ENCODE data around the gene KIAA1210. TPM values are rescaled to one million over a fixed set of nuclear protein-coding genes. Genes with fewer than 3 reads are reported as not detected.

Gene KIAA1210
- total and polyA plus RNA-seq, 2 of the 13 experiments (the other 11 are each of a cell fraction or from before 2014, with no cell fraction given): not detected

DNA sequence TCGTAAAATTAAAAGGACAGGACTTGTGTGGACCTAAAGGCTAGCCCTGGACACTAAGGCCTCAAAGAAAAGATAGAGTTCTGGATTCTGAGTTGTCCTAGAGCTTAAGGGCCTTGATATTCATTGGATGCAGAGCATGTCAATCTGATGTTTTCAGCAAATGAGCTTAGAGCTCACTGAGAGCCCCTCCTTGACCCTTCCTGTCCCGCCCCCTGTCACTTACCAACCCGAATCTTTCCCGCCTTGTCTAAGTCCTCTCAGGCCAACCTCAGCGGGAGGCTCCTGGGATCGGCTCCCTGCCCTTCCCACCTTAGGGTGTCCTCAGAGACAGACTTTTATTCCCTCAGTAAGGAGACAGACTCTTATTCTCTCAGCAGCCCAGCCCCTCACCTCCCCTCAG, 54.9 kb downstream of the KIAA1210 start, which contains the start of gene CT47C1 (continued):
- TF ChIP-seq, protein P1, sequence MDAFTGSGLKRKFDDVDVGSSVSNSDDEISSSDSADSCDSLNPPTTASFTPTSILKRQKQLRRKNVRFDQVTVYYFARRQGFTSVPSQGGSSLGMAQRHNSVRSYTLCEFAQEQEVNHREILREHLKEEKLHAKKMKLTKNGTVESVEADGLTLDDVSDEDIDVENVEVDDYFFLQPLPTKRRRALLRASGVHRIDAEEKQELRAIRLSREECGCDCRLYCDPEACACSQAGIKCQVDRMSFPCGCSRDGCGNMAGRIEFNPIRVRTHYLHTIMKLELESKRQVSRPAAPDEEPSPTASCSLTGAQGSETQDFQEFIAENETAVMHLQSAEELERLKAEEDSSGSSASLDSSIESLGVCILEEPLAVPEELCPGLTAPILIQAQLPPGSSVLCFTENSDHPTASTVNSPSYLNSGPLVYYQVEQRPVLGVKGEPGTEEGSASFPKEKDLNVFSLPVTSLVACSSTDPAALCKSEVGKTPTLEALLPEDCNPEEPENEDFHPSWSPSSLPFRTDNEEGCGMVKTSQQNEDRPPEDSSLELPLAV (CRISPR knock-in tag; conservative IDR thresholded peaks at IDR 0.05; ENCODE audit: low read depth): no peak
- TF ChIP-seq, protein P2, sequence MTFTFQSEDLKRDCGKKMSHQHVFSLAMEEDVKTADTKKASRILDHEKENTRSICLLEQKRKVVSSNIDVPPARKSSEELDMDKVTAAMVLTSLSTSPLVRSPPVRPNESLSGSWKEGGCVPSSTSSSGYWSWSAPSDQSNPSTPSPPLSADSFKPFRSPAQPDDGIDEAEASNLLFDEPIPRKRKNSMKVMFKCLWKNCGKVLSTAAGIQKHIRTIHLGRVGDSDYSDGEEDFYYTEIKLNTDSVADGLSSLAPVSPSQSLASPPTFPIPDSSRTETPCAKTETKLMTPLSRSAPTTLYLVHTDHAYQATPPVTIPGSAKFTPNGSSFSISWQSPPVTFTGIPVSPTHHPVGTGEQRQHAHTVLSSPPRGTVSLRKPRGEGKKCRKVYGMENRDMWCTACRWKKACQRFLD (CRISPR knock-in tag; IDR thresholded peaks at IDR 0.05; ENCODE audit: borderline replicate concordance): no peak
- TF ChIP-seq, protein P3, sequence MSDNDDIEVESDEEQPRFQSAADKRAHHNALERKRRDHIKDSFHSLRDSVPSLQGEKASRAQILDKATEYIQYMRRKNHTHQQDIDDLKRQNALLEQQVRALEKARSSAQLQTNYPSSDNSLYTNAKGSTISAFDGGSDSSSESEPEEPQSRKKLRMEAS (IDR thresholded peaks at IDR 0.05): no peak
- TF ChIP-seq, protein P4, sequence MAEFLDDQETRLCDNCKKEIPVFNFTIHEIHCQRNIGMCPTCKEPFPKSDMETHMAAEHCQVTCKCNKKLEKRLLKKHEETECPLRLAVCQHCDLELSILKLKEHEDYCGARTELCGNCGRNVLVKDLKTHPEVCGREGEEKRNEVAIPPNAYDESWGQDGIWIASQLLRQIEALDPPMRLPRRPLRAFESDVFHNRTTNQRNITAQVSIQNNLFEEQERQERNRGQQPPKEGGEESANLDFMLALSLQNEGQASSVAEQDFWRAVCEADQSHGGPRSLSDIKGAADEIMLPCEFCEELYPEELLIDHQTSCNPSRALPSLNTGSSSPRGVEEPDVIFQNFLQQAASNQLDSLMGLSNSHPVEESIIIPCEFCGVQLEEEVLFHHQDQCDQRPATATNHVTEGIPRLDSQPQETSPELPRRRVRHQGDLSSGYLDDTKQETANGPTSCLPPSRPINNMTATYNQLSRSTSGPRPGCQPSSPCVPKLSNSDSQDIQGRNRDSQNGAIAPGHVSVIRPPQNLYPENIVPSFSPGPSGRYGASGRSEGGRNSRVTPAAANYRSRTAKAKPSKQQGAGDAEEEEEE (CRISPR knock-in tag; IDR thresholded peaks at IDR 0.05; ENCODE audit: borderline replicate concordance): no peak
- TF ChIP-seq ZNF773 (CRISPR knock-in tag; IDR thresholded peaks at IDR 0.05; ENCODE audit: borderline replicate concordance): no peak
- TF ChIP-seq ZSCAN30 (CRISPR knock-in tag; IDR thresholded peaks at IDR 0.05): no peak
- TF ChIP-seq ETV6 (CRISPR knock-in tag; conservative IDR thresholded peaks at IDR 0.05): no peak
- TF ChIP-seq, protein P5, sequence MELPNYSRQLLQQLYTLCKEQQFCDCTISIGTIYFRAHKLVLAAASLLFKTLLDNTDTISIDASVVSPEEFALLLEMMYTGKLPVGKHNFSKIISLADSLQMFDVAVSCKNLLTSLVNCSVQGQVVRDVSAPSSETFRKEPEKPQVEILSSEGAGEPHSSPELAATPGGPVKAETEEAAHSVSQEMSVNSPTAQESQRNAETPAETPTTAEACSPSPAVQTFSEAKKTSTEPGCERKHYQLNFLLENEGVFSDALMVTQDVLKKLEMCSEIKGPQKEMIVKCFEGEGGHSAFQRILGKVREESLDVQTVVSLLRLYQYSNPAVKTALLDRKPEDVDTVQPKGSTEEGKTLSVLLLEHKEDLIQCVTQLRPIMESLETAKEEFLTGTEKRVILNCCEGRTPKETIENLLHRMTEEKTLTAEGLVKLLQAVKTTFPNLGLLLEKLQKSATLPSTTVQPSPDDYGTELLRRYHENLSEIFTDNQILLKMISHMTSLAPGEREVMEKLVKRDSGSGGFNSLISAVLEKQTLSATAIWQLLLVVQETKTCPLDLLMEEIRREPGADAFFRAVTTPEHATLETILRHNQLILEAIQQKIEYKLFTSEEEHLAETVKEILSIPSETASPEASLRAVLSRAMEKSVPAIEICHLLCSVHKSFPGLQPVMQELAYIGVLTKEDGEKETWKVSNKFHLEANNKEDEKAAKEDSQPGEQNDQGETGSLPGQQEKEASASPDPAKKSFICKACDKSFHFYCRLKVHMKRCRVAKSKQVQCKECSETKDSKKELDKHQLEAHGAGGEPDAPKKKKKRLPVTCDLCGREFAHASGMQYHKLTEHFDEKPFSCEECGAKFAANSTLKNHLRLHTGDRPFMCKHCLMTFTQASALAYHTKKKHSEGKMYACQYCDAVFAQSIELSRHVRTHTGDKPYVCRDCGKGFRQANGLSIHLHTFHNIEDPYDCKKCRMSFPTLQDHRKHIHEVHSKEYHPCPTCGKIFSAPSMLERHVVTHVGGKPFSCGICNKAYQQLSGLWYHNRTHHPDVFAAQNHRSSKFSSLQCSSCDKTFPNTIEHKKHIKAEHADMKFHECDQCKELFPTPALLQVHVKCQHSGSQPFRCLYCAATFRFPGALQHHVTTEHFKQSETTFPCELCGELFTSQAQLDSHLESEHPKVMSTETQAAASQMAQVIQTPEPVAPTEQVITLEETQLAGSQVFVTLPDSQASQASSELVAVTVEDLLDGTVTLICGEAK (IDR thresholded peaks at IDR 0.05): no peak
- TF ChIP-seq, protein P5 (CRISPR knock-in tag; IDR thresholded peaks at IDR 0.05): no peak
- TF ChIP-seq MAZ (IDR thresholded peaks at IDR 0.05; ENCODE audit: borderline replicate concordance, low read depth, low read length): no peak
- no peak for TF ChIP-seq MAZ (CRISPR knock-in tag; IDR thresholded peaks at IDR 0.05; ENCODE audit: low read depth)
- TF ChIP-seq, protein P6, sequence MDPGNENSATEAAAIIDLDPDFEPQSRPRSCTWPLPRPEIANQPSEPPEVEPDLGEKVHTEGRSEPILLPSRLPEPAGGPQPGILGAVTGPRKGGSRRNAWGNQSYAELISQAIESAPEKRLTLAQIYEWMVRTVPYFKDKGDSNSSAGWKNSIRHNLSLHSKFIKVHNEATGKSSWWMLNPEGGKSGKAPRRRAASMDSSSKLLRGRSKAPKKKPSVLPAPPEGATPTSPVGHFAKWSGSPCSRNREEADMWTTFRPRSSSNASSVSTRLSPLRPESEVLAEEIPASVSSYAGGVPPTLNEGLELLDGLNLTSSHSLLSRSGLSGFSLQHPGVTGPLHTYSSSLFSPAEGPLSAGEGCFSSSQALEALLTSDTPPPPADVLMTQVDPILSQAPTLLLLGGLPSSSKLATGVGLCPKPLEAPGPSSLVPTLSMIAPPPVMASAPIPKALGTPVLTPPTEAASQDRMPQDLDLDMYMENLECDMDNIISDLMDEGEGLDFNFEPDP (CRISPR knock-in tag; conservative IDR thresholded peaks at IDR 0.05): no peak
- no peak for TF ChIP-seq ZNF605 (CRISPR knock-in tag; IDR thresholded peaks at IDR 0.05)
- TF ChIP-seq ZNF292 (CRISPR knock-in tag; IDR thresholded peaks at IDR 0.05; ENCODE audit: borderline replicate concordance, low read depth): no peak
- no peak for TF ChIP-seq SP2 (CRISPR knock-in tag; IDR thresholded peaks at IDR 0.05)
